Measurements from ENCODE around the gene OR5H1.
"Not testable (repeated sequence)": the region's sequence is repeated elsewhere in the genome, so short reads cannot be mapped to it uniquely, and the experiment has no call there.

The OR5H1 gene

GRCh38 chr3:98130421-98130820, at the start of gene OR5H1:
TSS of gene OR5H1 (plus strand) at chr3:98130721. CDS start at chr3:98132698, 1,977 bp downstream.
- no peak for DNase-seq (ENCODE audit: low read depth)

DNA sequence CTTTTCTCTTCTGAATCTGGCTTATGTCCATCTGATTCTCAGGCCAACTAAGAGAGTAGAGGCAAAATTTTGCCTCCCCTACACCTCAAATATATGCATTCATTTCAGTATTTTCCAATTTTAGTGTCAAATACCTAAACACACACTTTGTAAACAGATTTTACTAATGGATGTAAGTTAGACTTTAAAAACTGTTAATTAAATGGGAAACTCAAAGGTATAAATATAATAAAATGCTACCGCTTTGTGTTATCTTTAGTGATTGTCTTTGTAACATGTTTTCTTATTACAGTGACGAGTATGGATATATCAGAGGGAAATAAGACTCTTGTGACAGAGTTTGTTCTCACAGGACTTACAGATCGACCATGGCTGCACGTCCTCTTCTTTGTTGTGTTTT, 43.6 kb upstream of the OR5H1 start, which contains the start of gene OR5AC2:
Gene OR5AC2, plus strand, starts transcription at position 301 of the 400 bp plus-strand sequence. Its CDS starts 0 bp downstream, at position 301.
- DNase-seq (ENCODE audit: low read depth) = no peak

- DNase-seq (ENCODE audit: low read depth) = no peak
These were observed 34.6 kb upstream of the OR5H1 start for GRCh38 chr3:98095882-98096281.

DNA sequence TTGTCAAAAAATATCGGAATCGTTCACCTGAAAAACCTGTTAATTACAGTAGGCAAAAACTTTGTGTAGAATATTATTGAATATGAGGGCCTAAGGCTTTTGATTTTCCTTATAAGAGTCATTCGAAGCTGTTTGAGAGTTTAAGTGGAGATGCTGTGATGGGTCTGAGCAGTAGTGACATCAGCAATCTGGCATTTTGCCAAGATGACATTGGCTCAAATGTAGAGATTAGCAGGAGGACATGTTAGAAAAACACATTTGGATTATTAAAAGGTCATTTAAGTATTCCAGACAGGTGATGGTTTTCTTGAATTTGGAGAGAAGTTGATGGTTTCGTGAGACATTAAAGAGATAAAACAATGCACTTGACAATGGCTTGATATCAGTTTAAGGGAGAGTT, 30.7 kb upstream of the OR5H1 start:
- DNase-seq (ENCODE audit: low read depth) = no peak

- DNase-seq (ENCODE audit: low read depth) = no peak
These were observed 22.4 kb upstream of the OR5H1 start for GRCh38 chr3:98108162-98108561.

DNA sequence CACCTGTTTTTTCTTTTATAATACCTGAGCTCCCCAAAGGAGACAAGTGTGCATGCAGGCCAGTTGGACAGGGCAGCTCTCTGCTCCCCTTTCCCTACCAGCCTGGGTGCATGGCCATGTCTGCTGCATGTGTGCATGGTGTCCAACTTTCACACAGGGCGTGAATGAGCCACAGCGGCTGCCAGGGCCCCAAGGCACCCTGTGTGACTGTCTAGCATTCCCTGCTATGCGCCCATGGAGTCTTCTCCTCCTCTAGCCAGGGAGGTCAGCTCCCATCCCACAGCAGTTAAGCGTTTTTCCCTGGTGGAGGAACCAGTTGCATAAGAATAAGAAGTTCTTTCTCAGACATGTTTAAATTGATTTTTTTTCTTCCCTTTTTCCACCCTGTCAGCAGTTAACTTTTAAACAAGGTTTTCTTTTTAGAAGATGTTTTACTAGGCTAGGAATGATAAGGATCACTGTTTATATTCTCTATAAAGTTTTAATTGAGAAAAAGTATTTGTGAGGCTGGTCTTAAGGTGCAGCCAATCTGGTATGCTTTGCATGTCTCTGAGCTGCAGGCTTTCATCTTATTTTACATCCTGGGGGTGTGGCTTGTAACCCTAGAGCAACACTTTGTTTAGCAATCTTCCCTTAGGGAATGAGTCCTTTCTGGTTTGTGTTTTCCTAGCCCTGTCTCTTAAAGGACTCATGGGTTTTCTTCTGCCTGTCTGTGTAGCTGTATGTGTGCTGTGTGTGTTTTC, 20.5 kb upstream of the OR5H1 start:
- no peak for DNase-seq (ENCODE audit: low read depth)

DNA sequence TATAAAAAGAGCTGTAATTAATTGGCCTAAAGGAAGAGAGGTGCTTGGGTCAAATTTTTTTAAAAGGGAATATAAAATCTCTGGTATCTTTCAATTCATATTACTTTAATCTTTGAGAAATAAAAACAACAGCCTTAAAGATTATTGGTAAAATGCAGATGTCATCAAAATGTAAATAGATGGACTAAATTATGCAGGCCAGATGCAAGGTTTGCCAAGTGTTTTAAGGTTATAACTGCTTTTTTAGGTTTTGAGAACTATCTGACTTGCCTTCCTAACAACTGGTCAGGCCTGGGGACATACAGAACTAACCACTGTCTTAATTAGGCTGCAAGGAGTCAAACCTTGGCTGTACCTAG, 20.0 kb upstream of the OR5H1 start:
- DNase-seq (ENCODE audit: low read depth) = no peak

DNA sequence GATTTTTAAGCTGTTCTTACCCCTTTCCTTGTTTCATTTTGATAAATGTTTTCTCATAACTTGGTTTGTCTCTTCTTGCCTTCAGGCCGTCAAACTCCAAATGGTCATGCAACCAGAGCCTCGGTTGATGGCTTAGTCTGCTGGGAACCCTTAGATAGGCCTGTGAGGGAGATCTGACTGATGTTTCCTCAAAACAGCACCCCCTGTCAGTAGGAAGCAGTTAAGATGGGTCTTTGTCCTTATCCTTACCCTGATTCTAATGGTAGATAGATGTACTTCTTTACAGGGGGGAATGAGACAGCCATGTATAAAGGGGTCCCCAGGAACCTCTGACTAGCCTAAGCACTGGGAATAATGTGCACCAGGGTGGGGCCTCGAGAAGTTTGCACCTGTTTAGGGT, 16.3 kb upstream of the OR5H1 start:
- no peak for DNase-seq (ENCODE audit: low read depth)

DNA sequence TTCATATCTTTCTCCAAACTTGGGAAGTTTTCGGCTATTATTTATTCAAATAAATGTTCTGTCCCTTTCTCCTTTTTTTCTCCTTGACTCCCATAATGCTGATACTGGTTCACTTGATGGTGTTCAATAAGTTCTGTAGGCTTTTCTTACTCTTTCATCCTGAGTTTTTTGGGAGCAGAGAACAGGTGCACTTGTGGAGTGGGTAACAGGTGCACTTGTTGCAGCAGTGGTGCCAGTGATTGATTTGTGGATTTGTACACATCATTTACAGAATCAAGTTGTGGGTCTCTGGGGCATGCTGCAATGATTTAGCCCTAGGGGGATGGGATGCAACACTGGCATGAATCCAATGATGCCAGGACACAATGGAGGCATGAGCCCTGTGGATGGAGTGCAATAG, 14.8 kb upstream of the OR5H1 start:
- DNase-seq (ENCODE audit: low read depth) = no peak

DNA sequence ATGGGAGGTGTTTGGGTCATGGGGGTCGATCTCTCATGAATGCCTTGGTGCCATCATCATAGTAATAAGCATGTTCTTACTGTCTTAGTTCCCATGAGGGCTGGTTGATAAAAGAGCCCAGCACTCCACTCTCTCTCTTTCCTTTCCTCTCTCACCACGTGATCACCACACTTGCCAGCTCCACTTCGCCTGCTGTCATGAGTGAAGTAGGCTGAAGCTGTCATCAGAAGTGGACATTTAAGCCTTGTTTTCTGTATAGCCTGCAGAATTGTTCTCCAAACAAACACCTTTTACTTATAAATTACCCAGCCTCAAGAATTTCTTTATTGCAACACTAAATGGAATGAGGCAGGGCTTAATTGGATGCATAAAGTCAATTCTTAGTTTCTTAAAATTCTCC, 6.1 kb downstream of the OR5H1 start:
- no peak for DNase-seq (ENCODE audit: low read depth)

DNA sequence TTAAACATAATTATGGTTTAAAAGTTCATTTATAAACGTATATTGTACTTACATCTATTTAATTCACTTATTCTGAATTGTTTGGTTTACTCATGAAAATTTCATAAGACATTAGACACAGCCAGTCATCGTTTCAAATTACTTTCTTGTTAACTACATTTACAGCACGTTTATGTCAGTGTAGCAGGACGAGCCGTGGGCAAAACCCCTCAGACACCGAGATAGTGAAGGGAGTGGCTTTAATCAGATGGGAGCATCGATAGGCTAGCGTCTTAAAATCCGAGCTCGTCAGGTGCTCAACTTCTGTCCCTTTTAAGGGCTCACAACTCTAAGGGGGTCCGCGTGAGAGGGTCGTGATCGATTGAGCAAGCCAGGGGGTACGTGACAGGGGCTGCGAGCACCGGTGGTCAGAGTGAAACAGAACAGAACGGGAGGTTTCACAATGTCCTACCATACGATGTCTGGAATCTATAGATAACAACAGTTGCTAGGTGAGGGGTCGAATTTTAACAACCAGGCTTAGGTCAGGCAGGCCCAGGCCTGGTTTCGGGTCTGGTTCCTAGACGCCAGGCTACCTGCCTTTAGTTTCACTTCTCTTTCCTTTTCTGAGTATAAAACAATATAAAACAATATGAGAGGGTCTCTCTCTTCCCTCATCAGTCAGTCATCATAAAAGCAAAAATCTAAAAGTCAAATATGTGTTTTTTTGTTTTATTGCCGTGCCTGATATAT, 7.5 kb downstream of the OR5H1 start:
- DNase-seq (ENCODE audit: low read depth) = not testable (repeated sequence)

GRCh38 chr3:98140531-98140930, 10.0 kb downstream of the OR5H1 start:
- DNase-seq (ENCODE audit: low read depth) = no peak

- no peak for DNase-seq (ENCODE audit: low read depth)
These were observed 16.7 kb downstream of the OR5H1 start, which contains the start of gene OR5H14 for GRCh38 chr3:98147179-98147578. TSS of gene OR5H14 (plus strand) at chr3:98147479. CDS start at chr3:98149386, 1,907 bp downstream.

DNA sequence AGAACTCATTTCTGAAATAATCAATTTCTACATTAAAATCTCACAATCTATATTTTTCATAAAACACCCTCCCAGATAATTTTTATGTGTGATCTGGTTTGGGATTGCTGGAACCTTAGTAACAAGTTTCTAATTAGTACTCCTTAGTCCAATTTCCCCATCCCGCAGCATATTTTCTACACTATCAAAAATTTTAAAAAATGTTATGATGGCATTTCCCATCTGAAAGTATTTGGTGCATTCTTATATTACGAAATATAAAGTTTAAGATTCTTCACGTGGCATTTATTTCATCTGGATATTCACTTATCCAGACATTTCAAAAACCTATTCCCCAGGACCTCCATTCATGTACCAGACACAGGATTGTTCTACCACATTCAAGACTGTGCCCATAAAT, 18.2 kb downstream of the OR5H1 start:
- no peak for DNase-seq (ENCODE audit: low read depth)

DNA sequence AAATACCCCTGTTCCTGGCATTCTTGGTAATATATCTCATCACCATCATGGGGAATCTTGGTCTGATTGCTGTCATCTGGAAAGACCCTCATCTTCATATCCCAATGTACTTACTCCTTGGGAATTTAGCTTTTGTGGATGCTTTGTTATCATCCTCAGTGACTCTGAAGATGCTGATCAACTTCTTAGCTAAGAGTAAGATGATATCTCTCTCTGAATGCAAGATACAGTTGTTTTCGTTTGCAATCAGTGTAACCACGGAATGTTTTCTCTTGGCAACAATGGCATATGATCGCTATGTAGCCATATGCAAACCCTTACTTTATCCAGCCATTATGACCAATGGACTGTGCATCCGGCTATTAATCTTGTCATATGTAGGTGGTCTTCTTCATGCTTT, 18.9 kb downstream of the OR5H1 start:
- DNase-seq (ENCODE audit: low read depth) = not testable (repeated sequence)

DNA sequence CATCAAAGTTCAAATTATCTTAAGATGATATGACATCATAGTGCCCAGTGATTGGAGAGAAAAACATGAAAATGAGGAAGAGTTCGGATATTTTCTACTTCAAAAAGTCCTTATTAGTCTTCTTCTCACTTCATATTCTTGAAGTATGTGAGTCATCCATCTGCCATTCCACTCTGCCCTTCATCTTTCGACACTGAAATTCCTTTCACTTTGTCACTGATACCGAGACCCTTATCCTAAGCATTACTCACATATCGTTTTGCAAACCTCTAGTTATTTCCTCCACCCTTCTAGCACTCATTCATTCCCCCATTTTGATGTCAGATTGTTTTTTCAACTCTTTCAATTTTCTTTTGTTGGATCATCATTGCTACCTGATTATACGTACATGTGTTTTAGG, 20.7 kb downstream of the OR5H1 start:
- no peak for DNase-seq (ENCODE audit: low read depth)

DNA sequence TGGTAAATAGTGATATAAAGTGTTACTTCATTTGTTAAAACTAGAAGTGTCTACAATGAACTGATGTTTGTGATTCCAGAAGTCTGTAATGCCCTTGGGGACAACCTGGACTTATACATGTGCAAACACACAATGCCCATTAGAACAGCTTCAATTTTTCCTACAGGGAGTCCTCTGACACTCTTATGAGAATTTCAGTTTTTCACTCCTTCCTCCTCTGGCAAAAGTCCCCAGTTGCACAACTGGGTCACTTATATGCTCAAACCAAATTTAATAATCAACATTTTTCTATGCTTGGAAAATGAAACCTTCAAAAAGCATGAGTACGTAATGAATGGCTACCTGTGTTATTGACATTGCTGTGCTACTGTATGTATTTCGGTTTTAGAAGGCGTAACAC, 35.9 kb downstream of the OR5H1 start, which contains the start of gene OR5H15:
Gene OR5H15, plus strand, starts transcription at position 301 of the 400 bp plus-strand sequence. CDS start 2,004 bp downstream, outside the sequence.
- DNase-seq (ENCODE audit: low read depth) = no peak

DNA sequence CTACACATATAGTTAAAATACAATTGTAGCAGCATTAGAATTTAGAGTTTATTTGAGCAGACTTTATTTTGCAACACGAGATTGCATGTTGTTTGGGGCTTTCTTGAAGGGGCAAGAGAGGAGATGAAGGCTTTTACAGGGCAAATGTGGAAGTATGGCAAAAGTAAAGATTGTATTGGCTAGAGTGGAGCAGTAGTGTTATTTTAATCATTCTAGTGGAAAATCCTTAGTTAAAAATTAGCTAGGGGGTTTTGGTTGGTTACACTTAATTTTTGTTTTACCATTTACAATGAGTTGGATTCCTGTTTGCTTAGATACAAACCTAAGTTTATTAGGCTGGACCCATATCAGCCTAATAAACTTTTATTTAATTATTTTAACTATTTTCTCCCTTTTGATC, 40.5 kb downstream of the OR5H1 start:
- no peak for DNase-seq (ENCODE audit: low read depth)

DNA sequence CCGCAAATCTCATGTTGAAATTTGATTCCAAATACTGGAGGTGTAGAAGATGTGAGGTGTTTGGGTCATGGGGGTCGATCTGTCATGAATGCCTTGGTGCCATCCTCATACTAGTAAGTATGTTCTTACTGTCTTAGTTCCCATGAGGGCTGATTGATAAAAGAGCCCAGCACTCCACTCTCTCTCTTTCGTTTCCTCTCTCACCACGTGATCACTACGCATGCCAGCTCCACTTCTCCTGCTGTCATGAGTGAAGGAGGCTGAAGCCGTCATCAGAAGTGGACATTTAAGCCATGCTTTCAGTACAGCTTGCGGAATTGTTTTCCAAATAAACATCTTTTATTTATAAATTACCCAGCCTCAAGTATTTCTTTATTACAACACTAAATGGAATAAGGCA, 42.1 kb downstream of the OR5H1 start:
- DNase-seq (ENCODE audit: low read depth) = no peak

DNA sequence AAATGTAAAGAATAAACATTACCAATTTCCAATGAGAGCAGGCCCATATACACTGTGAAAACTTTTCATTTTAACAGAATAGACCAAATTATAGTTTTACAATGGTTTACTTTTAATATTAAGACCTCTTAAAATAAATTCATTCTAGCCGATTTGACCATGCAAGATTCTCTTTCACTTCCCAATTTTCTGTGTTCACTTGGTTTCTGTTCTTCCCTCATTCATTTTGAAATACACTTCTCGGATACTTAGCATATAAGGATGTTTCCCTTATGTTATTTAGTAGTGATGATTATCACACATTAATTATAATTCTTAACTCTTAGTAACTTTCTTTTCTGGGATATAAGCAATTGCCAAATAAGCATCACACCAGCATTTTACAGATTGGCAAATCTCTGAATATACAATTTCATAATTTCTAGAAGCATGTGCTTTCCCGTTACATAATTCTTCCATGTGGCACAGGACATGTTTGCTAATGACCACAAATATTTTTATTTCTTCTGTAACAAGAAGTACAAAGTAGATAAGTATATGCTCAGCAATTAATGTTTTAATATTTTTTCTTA, 49.9 kb downstream of the OR5H1 start:
- no peak for DNase-seq (ENCODE audit: low read depth)

DNA sequence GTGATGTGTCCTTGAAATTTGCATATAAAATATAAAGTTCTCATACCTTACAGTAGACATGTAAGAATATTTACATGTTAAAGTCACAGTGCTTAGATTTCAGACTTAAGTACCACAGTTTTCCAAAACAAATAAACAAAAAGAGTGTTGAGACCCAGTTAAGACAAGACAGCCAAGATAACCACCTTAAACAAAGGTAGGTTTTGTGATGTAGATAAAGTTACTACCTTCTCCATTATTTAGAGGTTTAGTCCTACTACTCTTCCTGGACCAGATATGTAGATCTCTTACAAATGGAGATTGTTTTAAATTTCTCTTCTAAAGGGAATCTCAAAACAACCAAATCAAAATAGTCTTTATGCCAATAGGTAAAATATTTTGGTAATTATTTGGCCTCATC, 51.7 kb downstream of the OR5H1 start:
- no peak for DNase-seq (ENCODE audit: low read depth)

GRCh38 chr3:98185180-98185579, 54.7 kb downstream of the OR5H1 start:
- no peak for DNase-seq (ENCODE audit: low read depth)

All from stimulated activated CD8-positive, alpha-beta memory T cell treated with anti-CD3 and anti-CD28 coated beads, Interleukin-12 subunit alpha, Interleukin-12 subunit beta, amount 100 ng/mL, for 4 hours (primary cell).